H1 (cell line): Measurements from ENCODE around the gene CSNK2B. TPM values are rescaled to one million over a fixed set of nuclear protein-coding genes. Genes with fewer than 3 reads are reported as not detected.

ENCODE experiments used
- ATF2 ChIP-seq: IDR thresholded peaks from 2 replicates; pipeline ENCODE4 v1.6.1; 2012; ENCODE audit warnings: low read length, inconsistent platforms
- BACH1 ChIP-seq: IDR thresholded peaks from 2 replicates; pipeline ENCODE4 v1.6.1; 2012; ENCODE audit warnings: low read length, improper control_type of control experiment
- RNF2 ChIP-seq: fragments of 200-900, 300-1000 bp; sonication (generic); IDR thresholded peaks from 2 replicates; pipeline ENCODE4 v1.7.1; 2016; ENCODE audit warnings: borderline replicate concordance, low read depth, mild to moderate bottlenecking, antibody characterized with exemption, low read length; ENCODE audit not compliant: poor library complexity, severe bottlenecking; ENCODE audit errors: missing control alignments
- SIX5 ChIP-seq: IDR thresholded peaks from 2 replicates; pipeline ENCODE4 v1.6.1; 2011; ENCODE audit warnings: mild to moderate bottlenecking, low read depth, low read length
- polyA plus RNA-seq, 7 experiments: library from polyadenylated mRNA; depleted of rRNA in 3 of 7; stranded (reverse) in 5 of 7; unstranded in 2 of 7; fragments of >200 nt in 5 of 7; fragments of 200-250 nt in 2 of 7; gene quantifications; 1 replicate in 5 of 7; 2 replicates in 1 of 7; 4 replicates in 1 of 7; pipeline versions ENCODE4 v1.2.1 to v1.2.3, GENCODE V29; 2011 to 2013; ENCODE audit warnings: missing spikeins in 2 of 7, mixed read lengths in 2 of 7
- total RNA-seq: library from RNA; stranded (reverse); fragmentation: NEBNext Ultra II Directional; extraction: Animal tissue kit (Norgen Biotek cat#: 25700); gene quantifications from 2 replicates; pipeline ENCODE4 v1.2.1, GENCODE V29; 2021
- TF ChIP-seq, protein P1 (sequence below): IDR thresholded peaks from 2 replicates; pipeline ENCODE4 v1.6.1; 2012; ENCODE audit warnings: inconsistent platforms
- TF ChIP-seq, protein P2 (sequence below): IDR thresholded peaks from 2 replicates; pipeline ENCODE4 v1.6.1; 2011; ENCODE audit warnings: low read length, improper control_type of control experiment

Gene CSNK2B
- total and polyA plus RNA-seq, 2 of the 8 experiments (the other 6 are each of a cell fraction or from before 2014, with no cell fraction given) = 169 to 208 TPM

- TF ChIP-seq, protein P1, sequence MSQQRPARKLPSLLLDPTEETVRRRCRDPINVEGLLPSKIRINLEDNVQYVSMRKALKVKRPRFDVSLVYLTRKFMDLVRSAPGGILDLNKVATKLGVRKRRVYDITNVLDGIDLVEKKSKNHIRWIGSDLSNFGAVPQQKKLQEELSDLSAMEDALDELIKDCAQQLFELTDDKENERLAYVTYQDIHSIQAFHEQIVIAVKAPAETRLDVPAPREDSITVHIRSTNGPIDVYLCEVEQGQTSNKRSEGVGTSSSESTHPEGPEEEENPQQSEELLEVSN = peak; percentile 96
- TF ChIP-seq BACH1 (no peak), ATF2 (peak; percentile 93; the same call in 1 of the 2 replicates), SIX5 (no peak), RNF2 (no peak)
- TF ChIP-seq, protein P2, sequence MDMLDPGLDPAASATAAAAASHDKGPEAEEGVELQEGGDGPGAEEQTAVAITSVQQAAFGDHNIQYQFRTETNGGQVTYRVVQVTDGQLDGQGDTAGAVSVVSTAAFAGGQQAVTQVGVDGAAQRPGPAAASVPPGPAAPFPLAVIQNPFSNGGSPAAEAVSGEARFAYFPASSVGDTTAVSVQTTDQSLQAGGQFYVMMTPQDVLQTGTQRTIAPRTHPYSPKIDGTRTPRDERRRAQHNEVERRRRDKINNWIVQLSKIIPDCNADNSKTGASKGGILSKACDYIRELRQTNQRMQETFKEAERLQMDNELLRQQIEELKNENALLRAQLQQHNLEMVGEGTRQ = no peak
These were observed 45.9 kb upstream of the CSNK2B start (continued) for GRCh38 chr6:31619805-31620585.
